CD4-positive, alpha-beta memory T cell (primary cell): ENCODE measurements around the gene NOCT. TPM values are rescaled to one million over a fixed set of nuclear protein-coding genes. Genes with fewer than 3 reads are reported as not detected.
"Not testable (repeated sequence)": the region's sequence is repeated elsewhere in the genome, so short reads cannot be mapped to it uniquely, and the experiment has no call there.

Source experiments
- CTCF ChIA-PET: fragments of 350-600 bp; sonication (Branson Sonifier 250); formaldehyde crosslinking; loops from one replicate; lab custom pipeline; 2021; ENCODE audit warnings: inconsistent platforms; ENCODE audit not compliant: partially characterized antibody; lab: Charles Lee
- POLR2A ChIA-PET: fragments of 350-600 bp; sonication (Branson Sonifier 250); formaldehyde crosslinking; loops from one replicate; lab custom pipeline; 2021; ENCODE audit not compliant: partially characterized antibody; lab: Charles Lee
- DNase-seq, 5 donors: peaks; one replicate each; pipeline versions ENCODE4 v3.0.0 to v3.0.0-alpha.2; 2020 to 2022; ENCODE audit warnings: mixed read lengths in 1 of 5
- H3K27ac ChIP-seq: one replicate; pipeline ENCODE4 v1.7.0; 2013; ENCODE audit warnings: low read depth, low read length
- H3K27me3 ChIP-seq: 2 replicates; pipeline ENCODE4 v1.7.0; 2013; ENCODE audit warnings: mild to moderate bottlenecking, low read length, moderate library complexity; ENCODE audit not compliant: insufficient read depth
- H3K36me3 ChIP-seq: 2 replicates; pipeline ENCODE4 v1.7.0; 2013; ENCODE audit warnings: mild to moderate bottlenecking, low read length, moderate library complexity; ENCODE audit not compliant: insufficient read depth
- H3K4me1 ChIP-seq: 2 replicates; pipeline ENCODE4 v1.7.0; 2013; ENCODE audit warnings: mild to moderate bottlenecking, low read length, moderate library complexity; ENCODE audit not compliant: insufficient read depth
- H3K4me3 ChIP-seq, 2 donors: one replicate each; pipeline ENCODE4 v1.7.0; 2013; ENCODE audit warnings: low read length in 2 of 2, mild to moderate bottlenecking in 1 of 2
- H3K9me3 ChIP-seq, 2 donors: one replicate each; pipeline ENCODE4 v1.7.0; 2013; ENCODE audit warnings: low read length in 2 of 2, control low read depth in 1 of 2; ENCODE audit not compliant: control insufficient read depth in 1 of 2
- H3K27ac Mint-ChIP-seq, 7 donors: one replicate each; pipeline ENCODE4 v1.8.0; 2020 to 2021; ENCODE audit warnings: mixed read lengths in 7 of 7, mild to moderate bottlenecking in 6 of 7, inconsistent platforms in 3 of 7, moderate library complexity in 3 of 7
- H3K27me3 Mint-ChIP-seq, 2 donors: one replicate each; pipeline ENCODE4 v1.8.0; 2020 to 2021; ENCODE audit warnings: mixed read lengths in 2 of 2
- H3K36me3 Mint-ChIP-seq, 2 donors: one replicate each; pipeline ENCODE4 v1.8.0; 2020 to 2021; ENCODE audit warnings: mixed read lengths in 2 of 2, inconsistent platforms in 1 of 2, mild to moderate bottlenecking in 1 of 2
- H3K4me1 Mint-ChIP-seq, 4 donors: one replicate each; pipeline ENCODE4 v1.8.0; 2020 to 2021; ENCODE audit warnings: mixed read lengths in 4 of 4, mild to moderate bottlenecking in 1 of 4
- H3K4me3 Mint-ChIP-seq, 8 donors: one replicate each; pipeline ENCODE4 v1.8.0; 2020 to 2021; ENCODE audit warnings: mixed read lengths in 8 of 8, mild to moderate bottlenecking in 7 of 8, moderate library complexity in 6 of 8, inconsistent platforms in 3 of 8
- H3K9me3 Mint-ChIP-seq, 8 donors: one replicate each; pipeline ENCODE4 v1.8.0; 2020 to 2021; ENCODE audit warnings: mixed read lengths in 8 of 8, mild to moderate bottlenecking in 5 of 8, inconsistent platforms in 3 of 8, moderate library complexity in 1 of 8
- intact Hi-C: fragments of 100-400 bp; cut with micrococcal nuclease; formaldehyde crosslinking; loops from one replicate; pipeline ENCODE4 v1.15.1; 2023
- polyA plus RNA-seq, 2 donors: library from polyadenylated mRNA; unstranded; fragments of 300-500 nt; fragmentation: Illumina TruSeq; gene quantifications; one replicate each; pipeline ENCODE4 v1.2.3, GENCODE V29; 2021
- total RNA-seq, 2 experiments: library from RNA; stranded (reverse); gene quantifications; one replicate each; pipeline ENCODE4 v1.2.3, GENCODE V29; 2021

Gene NOCT
- total and polyA plus RNA-seq, 4 experiments from 2014 or later = 0.14 to 1.7 (median 1.1) TPM

DNA sequence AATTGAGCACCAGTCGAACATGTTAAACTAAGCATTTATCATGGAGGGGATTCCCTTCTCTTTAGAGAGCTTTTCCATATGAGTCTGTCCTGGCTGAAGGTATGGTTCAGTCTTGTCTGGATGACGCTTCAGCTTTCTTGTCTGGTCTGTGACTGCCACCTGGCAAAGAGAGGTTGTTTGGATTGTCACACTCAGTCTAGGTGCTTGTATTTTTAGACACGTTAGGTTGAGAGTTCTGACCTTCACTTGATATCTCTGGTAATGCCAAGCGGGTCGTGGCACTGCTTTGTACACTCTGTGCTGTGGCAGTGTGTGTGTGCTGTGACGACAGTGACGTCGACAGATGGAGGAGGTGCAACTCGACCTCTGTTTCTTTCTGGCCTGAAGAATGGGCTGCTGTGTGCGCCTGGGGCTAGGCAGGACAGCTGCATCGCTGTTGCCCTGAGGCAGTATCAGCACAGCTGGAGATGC, 12.6 kb downstream of the NOCT start:
- no peaks in the 10 kb centered on the region for H3K27me3 Mint-ChIP-seq
- intact Hi-C loops = no loop called here
- peaks cover 3 to 7% (median 6%) of the 10 kb centered on the region in 4 donors for H3K4me1 Mint-ChIP-seq
- Histone ChIP-seq H3K4me1 (peaks cover 3% of the 10 kb centered on the region), H3K9me3 (no peaks in the 10 kb centered on the region), H3K27ac (no peak overlapping the region), H3K36me3 (peaks cover 6% of the 10 kb centered on the region), H3K27me3 (no peaks in the 10 kb centered on the region), H3K4me3 (no peak overlapping the region)
- H3K27ac Mint-ChIP-seq = peak overlapping the region in 2 of 7 donors; percentile 27 to 42
- no peaks in the 10 kb centered on the region for H3K9me3 Mint-ChIP-seq
- H3K4me3 Mint-ChIP-seq = no peak overlapping the region
- no peaks in the 10 kb centered on the region for H3K36me3 Mint-ChIP-seq
- ChIA-PET CTCF (interaction anchor here (0.9 to 7.0 kb wide), 8 partner anchors 10 to 521 kb away, joined by 3 to 122 read pairs (median 3); partner anchors contain the start of gene NOCT), POLR2A (interaction anchor here (3.0 kb wide), 1 partner anchor 12 kb away, joined by 19 read pairs; the partner anchor contains the start of gene NOCT)
- DNase-seq = no peak

DNA sequence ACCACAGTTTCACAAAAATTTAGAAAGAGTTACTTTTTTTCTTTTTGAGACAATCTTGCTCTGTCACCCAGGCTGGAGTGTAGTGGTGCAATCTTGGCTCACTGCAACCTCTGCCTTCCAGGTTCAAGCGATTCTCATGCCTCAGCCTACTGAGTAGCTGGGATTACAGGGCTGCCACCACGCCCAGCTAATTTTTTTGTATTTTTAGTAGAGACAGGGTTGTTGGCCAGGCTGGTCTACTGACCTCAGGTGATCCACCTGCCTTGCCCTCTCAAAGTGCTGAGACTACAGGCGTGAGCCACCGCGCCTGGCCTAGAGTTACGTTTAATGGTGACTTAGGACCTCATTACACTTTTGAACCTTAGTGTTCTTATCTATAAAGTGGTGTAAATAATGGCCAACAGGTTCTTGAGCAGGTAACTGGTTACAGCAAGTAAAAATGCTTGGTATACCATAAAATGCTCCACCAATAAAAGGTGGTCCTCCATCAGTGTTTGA, 14.3 kb downstream of the NOCT start:
- H3K4me3 ChIP-seq, H3K9me3 Mint-ChIP-seq, H3K9me3 ChIP-seq, H3K27me3 Mint-ChIP-seq, H3K36me3 Mint-ChIP-seq, H3K4me1 Mint-ChIP-seq, DNase-seq, H3K27me3 ChIP-seq, H3K36me3 ChIP-seq, H3K4me3 Mint-ChIP-seq, H3K4me1 ChIP-seq, H3K27ac Mint-ChIP-seq, H3K27ac ChIP-seq: not testable (repeated sequence)
- intact Hi-C loops = loop anchor here (1.0 to 10.0 kb wide), 6 partner anchors 55 to 385 kb away; partner anchors contain the start of gene ELF2
- POLR2A ChIA-PET = interaction anchor here (0.6 to 3.2 kb wide), 9 partner anchors 14 to 491 kb away, joined by 3 to 25 read pairs (median 4); partner anchors contain the start of genes ELF2, NAA15, NDUFC1 and NOCT
- CTCF ChIA-PET = interaction anchor here (0.6 to 7.0 kb wide), 68 partner anchors 9 to 1358 kb away, joined by 3 to 122 read pairs (median 5); partner anchors contain the start of genes MGST2, NAA15, NOCT and RAB33B

DNA sequence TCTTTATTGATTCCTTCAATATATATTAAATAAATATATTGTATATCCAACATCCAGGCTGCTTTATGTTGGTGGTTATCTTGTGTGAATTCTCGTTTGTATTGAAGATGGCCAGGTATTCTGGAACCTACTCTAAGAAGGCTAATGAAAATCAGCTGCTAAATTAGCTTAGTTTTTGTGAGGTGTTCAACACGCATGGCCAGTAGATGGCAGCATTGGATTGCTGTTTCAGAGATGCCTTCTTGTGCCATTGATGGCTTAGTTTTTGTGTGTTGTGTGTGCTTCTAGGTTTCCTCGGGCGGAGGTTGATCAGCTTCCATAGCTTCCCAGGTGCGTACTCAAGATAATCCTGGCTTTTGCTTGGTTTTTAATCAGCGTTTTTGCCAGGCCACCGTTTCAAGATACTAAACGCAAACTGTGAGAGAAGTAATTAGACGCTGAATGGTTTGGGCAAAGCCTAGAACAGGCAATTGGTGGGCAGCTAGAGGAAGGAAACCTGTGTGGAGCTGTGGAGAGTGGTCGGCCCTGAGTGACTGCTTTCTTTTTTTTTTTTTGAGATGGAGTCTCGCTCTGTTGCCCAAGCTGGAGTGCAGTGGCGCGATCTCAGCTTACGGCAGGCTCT, 15.1 kb downstream of the NOCT start:
- ChIA-PET POLR2A (interaction anchor here (0.6 to 3.2 kb wide), 8 partner anchors 15 to 422 kb away, joined by 3 to 25 read pairs (median 4); partner anchors contain the start of genes ELF2, NAA15, NDUFC1 and NOCT), CTCF (interaction anchor here (0.6 to 7.0 kb wide), 73 partner anchors 8 to 1357 kb away, joined by 3 to 122 read pairs (median 5); partner anchors contain the start of genes MGST2, NAA15, NOCT and RAB33B)
- H3K4me1 ChIP-seq = peaks cover 3% of the 10 kb centered on the region
- Mint-ChIP-seq H3K4me3 (no peak overlapping the region), H3K36me3 (no peaks in the 10 kb centered on the region), H3K4me1 (peaks cover 6 to 11% (median 8%) of the 10 kb centered on the region in 4 donors), H3K9me3 (no peaks in the 10 kb centered on the region), H3K27ac (peak overlapping the region in 5 of 7 donors; percentile 0 to 58 (median 19)), H3K27me3 (no peaks in the 10 kb centered on the region)
- intact Hi-C loops = loop anchor here (1.0 to 10.0 kb wide), 6 partner anchors 55 to 384 kb away; partner anchors contain the start of gene ELF2
- no peaks in the 10 kb centered on the region for H3K9me3 ChIP-seq
- H3K4me3 ChIP-seq = no peak overlapping the region
- H3K27me3 ChIP-seq = no peaks in the 10 kb centered on the region
- no peak overlapping the region for H3K27ac ChIP-seq
- H3K36me3 ChIP-seq = peaks cover 6% of the 10 kb centered on the region
- DNase-seq = peak; percentile 72 to 76 (median 74)

DNA sequence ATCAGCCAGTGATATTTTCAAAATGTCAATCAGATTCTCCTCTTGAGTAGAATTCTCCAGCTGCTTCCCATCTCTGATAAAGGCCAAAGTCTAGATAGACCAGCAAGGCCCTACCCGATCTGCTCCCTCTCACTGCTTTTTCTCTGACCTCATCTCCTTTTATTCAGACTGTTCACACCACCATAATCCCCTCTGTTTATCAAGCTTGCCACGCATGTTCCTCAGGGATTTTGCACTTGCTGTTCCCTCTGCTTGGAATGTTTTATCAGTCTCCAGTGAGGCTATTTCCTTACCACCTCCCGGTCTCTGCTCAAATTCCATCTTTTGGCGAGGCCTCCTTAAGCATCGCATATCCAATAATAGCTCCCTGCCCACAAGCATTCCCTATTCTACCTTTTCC, 20.1 kb downstream of the NOCT start:
- CTCF ChIA-PET = interaction anchor here (1.2 kb wide), 1 partner anchor 24 kb away, joined by 3 read pairs; no protein-coding TSS in a partner anchor
- Mint-ChIP-seq H3K27me3 (no peaks in the 10 kb centered on the region), H3K4me1 (peaks cover 3 to 13% (median 8%) of the 10 kb centered on the region in 4 donors), H3K36me3 (peaks cover 0 to 3% of the 10 kb centered on the region in 2 donors), H3K27ac (peak overlapping the region in 6 of 7 donors; percentile 3 to 81 (median 16)), H3K9me3 (no peaks in the 10 kb centered on the region), H3K4me3 (no peak overlapping the region)
- POLR2A ChIA-PET = no interaction called here
- H3K27ac ChIP-seq = no peak overlapping the region
- intact Hi-C loops = loop anchor here (10.0 kb wide), 1 partner anchor 379 kb away; no protein-coding TSS in a partner anchor
- DNase-seq = no peak
- H3K4me1 ChIP-seq = peaks cover 3% of the 10 kb centered on the region
- no peak overlapping the region for H3K4me3 ChIP-seq
- no peaks in the 10 kb centered on the region for H3K9me3 ChIP-seq
- no peaks in the 10 kb centered on the region for H3K36me3 ChIP-seq
- no peaks in the 10 kb centered on the region for H3K27me3 ChIP-seq

DNA sequence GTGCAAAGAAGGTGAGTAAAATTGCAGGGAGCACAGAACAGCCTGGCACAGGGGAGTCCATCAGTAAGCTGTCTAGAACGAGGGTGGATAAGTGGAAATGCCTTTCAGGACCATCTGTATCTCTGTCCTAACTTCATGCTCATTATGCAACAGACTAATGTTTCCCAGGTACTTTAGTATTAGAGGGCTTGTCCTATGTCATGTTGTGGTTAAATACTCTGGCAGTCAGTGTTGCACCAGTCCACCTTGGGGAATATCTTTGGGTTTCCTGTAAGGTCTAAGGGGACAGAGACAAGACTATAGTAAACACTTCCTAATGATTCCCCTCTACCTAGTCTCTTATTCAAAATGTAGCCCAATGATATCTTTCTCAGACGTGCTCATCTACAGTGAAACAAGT, 21.3 kb downstream of the NOCT start:
- H3K27me3 Mint-ChIP-seq = no peaks in the 10 kb centered on the region
- Histone ChIP-seq H3K4me1 (no peaks in the 10 kb centered on the region), H3K27me3 (no peaks in the 10 kb centered on the region), H3K9me3 (no peaks in the 10 kb centered on the region), H3K27ac (no peak overlapping the region), H3K4me3 (no peak overlapping the region), H3K36me3 (no peaks in the 10 kb centered on the region)
- POLR2A ChIA-PET = no interaction called here
- DNase-seq = no peak
- H3K9me3 Mint-ChIP-seq = no peaks in the 10 kb centered on the region
- CTCF ChIA-PET = no interaction called here
- H3K27ac Mint-ChIP-seq = peak overlapping the region in 1 of 7 donors; percentile 25
- no peak overlapping the region for H3K4me3 Mint-ChIP-seq
- intact Hi-C loops = loop anchor here (10.0 kb wide), 1 partner anchor 378 kb away; no protein-coding TSS in a partner anchor
- H3K36me3 Mint-ChIP-seq = peaks cover 3 to 9% of the 10 kb centered on the region in 2 donors
- peaks cover 4 to 16% (median 11%) of the 10 kb centered on the region in 4 donors for H3K4me1 Mint-ChIP-seq

DNA sequence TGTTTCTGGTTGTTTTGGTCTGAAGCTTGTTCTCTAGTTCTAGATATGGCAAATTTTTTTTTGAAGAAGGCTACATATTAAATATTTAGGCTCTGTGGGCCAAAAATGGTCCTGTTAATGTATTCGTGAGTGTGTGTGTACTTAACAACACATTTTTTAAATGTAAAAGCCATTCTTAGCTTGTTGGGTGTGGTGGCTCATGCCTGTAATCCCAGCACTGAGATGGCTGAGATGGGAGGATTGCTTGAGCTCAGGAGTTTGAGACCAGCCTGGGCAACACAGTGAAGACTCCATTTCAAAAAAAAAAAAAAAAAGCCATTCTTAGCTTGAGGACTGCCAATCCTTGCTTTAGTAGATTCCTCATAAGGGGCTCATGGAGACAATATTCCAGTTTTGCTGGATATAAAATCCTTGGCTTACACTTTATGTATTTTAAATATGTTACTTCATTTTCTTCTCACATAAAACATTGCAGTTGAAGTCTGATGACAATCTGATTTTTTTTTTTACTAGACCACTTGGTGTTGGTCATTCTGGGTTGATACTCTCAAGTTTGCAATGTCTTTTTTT, 23.4 kb downstream of the NOCT start:
- Mint-ChIP-seq H3K4me1 (peaks cover 4 to 16% (median 13%) of the 10 kb centered on the region in 4 donors), H3K9me3 (no peaks in the 10 kb centered on the region), H3K27ac (peak overlapping the region in 2 of 7 donors; percentile 20 to 83), H3K4me3 (no peak overlapping the region), H3K27me3 (no peaks in the 10 kb centered on the region), H3K36me3 (peaks cover 9 to 18% of the 10 kb centered on the region in 2 donors)
- POLR2A ChIA-PET = no interaction called here
- intact Hi-C loops = loop anchor here (10.0 kb wide), 1 partner anchor 376 kb away; no protein-coding TSS in a partner anchor
- Histone ChIP-seq H3K27ac (no peak overlapping the region), H3K4me3 (no peak overlapping the region), H3K9me3 (no peaks in the 10 kb centered on the region), H3K36me3 (no peaks in the 10 kb centered on the region), H3K4me1 (no peaks in the 10 kb centered on the region), H3K27me3 (no peaks in the 10 kb centered on the region)
- CTCF ChIA-PET = interaction anchor here (0.9 to 1.2 kb wide), 3 partner anchors 9 to 615 kb away, joined by 3 to 5 read pairs (median 3); no protein-coding TSS in a partner anchor
- no peak for DNase-seq
